Trophoblast cell (in vitro differentiated cells and primary cell): ENCODE results near the gene LRIG1.

Source experiments
- DNase-seq, 2 donors: peaks; one replicate each; pipeline ENCODE4 v3.0.0-alpha.2; 2016
- H2AFZ ChIP-seq: 2 replicates; pipeline ENCODE4 v1.6.1; 2013; ENCODE audit warnings: low read length, moderate library complexity, mild to moderate bottlenecking; ENCODE audit not compliant: insufficient read depth, poor library complexity
- H2AK5ac ChIP-seq: 2 replicates; pipeline ENCODE4 v1.6.1; 2013; ENCODE audit warnings: mild to moderate bottlenecking, low read length
- H2BK120ac ChIP-seq: 2 replicates; pipeline ENCODE4 v1.6.1; 2013; ENCODE audit warnings: low read length, mild to moderate bottlenecking, moderate library complexity; ENCODE audit not compliant: insufficient read depth, poor library complexity
- H2BK12ac ChIP-seq: 2 replicates; pipeline ENCODE4 v1.6.1; 2013; ENCODE audit warnings: mild to moderate bottlenecking, low read length, moderate library complexity
- H2BK5ac ChIP-seq: 2 replicates; pipeline ENCODE4 v1.6.1; 2013; ENCODE audit warnings: low read length, low read depth, moderate library complexity, mild to moderate bottlenecking; ENCODE audit not compliant: poor library complexity
- H3K14ac ChIP-seq: 2 replicates; pipeline ENCODE4 v1.6.1; 2013; ENCODE audit warnings: mild to moderate bottlenecking, low read length
- H3K18ac ChIP-seq: 2 replicates; pipeline ENCODE4 v1.6.1; 2013; ENCODE audit warnings: mild to moderate bottlenecking, low read length
- H3K23ac ChIP-seq: 2 replicates; pipeline ENCODE4 v1.6.1; 2013; ENCODE audit warnings: low read length
- H3K27ac ChIP-seq: 2 replicates; pipeline ENCODE4 v1.5.1; 2013; ENCODE audit warnings: low read depth, mild to moderate bottlenecking, inconsistent platforms, low read length, moderate library complexity
- H3K27me3 ChIP-seq: 2 replicates; pipeline ENCODE4 v1.6.1; 2013; ENCODE audit warnings: inconsistent platforms, mild to moderate bottlenecking, low read length, moderate library complexity; ENCODE audit not compliant: insufficient read depth
- H3K36me3 ChIP-seq, 2 experiments: 1 replicate in 1 of 2; 2 replicates in 1 of 2; pipeline ENCODE4 v1.6.1; 2013; ENCODE audit warnings: low read length in 2 of 2, mild to moderate bottlenecking in 2 of 2, moderate library complexity in 1 of 2; ENCODE audit not compliant: insufficient read depth in 2 of 2, control insufficient read depth in 1 of 2
- H3K4ac ChIP-seq: 2 replicates; pipeline ENCODE4 v1.6.1; 2013; ENCODE audit warnings: low read depth, mild to moderate bottlenecking, low read length, moderate library complexity
- H3K4me1 ChIP-seq, 2 experiments: 1 replicate in 1 of 2; 2 replicates in 1 of 2; pipeline ENCODE4 v1.6.1; 2013; ENCODE audit warnings: low read length in 2 of 2, mild to moderate bottlenecking in 2 of 2, moderate library complexity in 1 of 2; ENCODE audit not compliant: insufficient read depth in 2 of 2, control insufficient read depth in 1 of 2
- H3K4me2 ChIP-seq: 2 replicates; pipeline ENCODE4 v1.6.1; 2013; ENCODE audit warnings: inconsistent platforms, mild to moderate bottlenecking, low read length, moderate library complexity
- H3K4me3 ChIP-seq: 2 replicates; pipeline ENCODE4 v1.5.1; 2013; ENCODE audit warnings: mild to moderate bottlenecking, low read depth, low read length, inconsistent platforms
- H3K79me1 ChIP-seq: one replicate; pipeline ENCODE4 v1.6.1; 2013; ENCODE audit warnings: low read length
- H3K79me2 ChIP-seq: 2 replicates; pipeline ENCODE4 v1.6.1; 2013; ENCODE audit warnings: low read length, mild to moderate bottlenecking; ENCODE audit not compliant: control insufficient read depth, insufficient read depth, poor library complexity
- H3K9ac ChIP-seq: 2 replicates; pipeline ENCODE4 v1.6.1; 2013; ENCODE audit warnings: mild to moderate bottlenecking, low read length
- H3K9me3 ChIP-seq: 2 replicates; pipeline ENCODE4 v1.6.1; 2013; ENCODE audit warnings: low read depth, mild to moderate bottlenecking, control low read depth, inconsistent platforms, low read length; ENCODE audit not compliant: insufficient read depth
- H4K12ac ChIP-seq: 2 replicates; pipeline ENCODE4 v1.6.1; 2013; ENCODE audit warnings: low read depth, mild to moderate bottlenecking, low read length, moderate library complexity
- H4K8ac ChIP-seq: 2 replicates; pipeline ENCODE4 v1.6.1; 2013; ENCODE audit warnings: low read depth, mild to moderate bottlenecking, low read length, moderate library complexity
- H4K91ac ChIP-seq: one replicate; pipeline ENCODE4 v1.6.1; 2013; ENCODE audit warnings: low read depth, mild to moderate bottlenecking, low read length, moderate library complexity
- whole genome bisulfite sequencing: extraction: QIAGEN DNeasy Blood & Tissue Kit; methylation state at CpG from one replicate; pipeline ENCODE4 v1.1.7; 2013; ENCODE audit warnings: missing lambda C conversion rate; ENCODE audit not compliant: insufficient read length, insufficient coverage; ENCODE audit errors: extremely low coverage; 5-methylcytosine and 5-hydroxymethylcytosine counted together

LRIG1 gene

DNA sequence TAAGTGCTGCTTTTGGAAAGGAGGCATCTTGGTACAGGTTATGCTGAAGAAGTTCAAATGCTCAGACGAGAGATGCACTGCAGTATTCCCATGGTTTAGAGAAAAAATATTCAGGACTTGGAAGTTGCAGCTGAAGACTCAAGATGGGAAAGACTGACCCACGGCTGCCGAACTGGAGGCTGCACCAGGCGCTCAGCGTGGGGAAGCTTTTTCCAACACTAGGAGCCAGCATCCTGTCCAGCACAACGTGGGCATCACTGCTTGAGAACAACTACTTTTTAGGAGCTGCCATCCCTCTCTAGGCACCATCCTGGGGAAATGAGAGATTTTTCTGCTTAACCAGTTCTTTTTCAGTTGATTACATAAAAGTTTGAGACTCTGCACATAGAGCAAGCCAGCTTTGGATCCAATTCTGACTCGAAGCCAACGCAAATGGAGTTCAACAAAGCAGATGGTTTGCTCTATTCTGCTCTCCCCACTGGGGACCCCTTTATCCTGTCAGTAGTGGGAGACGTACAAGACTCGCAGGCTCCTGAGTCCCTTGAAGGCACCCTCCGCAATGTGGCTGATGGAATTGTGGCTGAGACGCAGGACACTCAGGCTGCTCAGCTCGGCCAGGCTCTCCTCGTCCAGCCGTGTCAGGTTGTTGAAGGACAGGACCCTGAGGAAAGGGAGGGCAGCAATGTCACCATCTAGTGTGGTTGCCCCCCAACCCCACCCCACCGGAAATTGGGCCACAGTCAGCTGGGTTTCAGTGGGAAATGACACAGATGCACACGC lies 93.8 kb downstream of the LRIG1 start:
- no CpG with 5 or more reads among the region's 17 CpGs for WGBS
- H2BK120ac ChIP-seq = no peak overlapping the region
- DNase-seq = no peak

DNA sequence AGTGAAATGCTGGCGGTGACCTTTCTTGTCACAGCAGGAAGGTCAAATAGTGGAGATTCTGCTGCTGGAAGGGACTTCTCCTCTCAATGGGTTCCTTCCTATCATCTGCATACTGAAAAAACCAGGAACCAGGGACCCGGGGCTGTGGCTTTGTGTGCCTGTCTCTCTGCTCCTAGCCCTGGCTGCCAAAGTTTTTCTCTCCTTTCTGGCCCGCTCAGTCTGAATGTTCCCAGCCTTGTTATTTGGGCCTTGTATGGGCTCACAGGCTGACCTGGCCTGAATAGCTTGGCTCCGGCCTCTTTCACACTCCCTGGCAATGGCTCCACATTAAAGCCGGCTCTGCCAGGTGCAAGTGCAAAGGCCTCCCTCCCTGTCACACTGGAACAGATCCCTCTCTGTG lies 94.7 kb downstream of the LRIG1 start:
- H3K79me2 ChIP-seq = no peaks in the 10 kb centered on the region
- no peak overlapping the region for H2BK5ac ChIP-seq
- no peaks in the 10 kb centered on the region for H3K79me1 ChIP-seq
- H3K4me3 ChIP-seq = no peak overlapping the region
- no peak overlapping the region for H3K27ac ChIP-seq
- no peak overlapping the region for H3K23ac ChIP-seq
- no peak overlapping the region for H3K4me2 ChIP-seq
- no peaks in the 10 kb centered on the region for H3K36me3 ChIP-seq
- H2BK12ac ChIP-seq = no peak overlapping the region
- no peak overlapping the region for H2AK5ac ChIP-seq
- H3K9ac ChIP-seq = no peak overlapping the region
- H3K4me1 ChIP-seq = peaks cover 4 to 6% of the 10 kb centered on the region in 2 experiments
- no peak overlapping the region for H4K91ac ChIP-seq
- H3K4ac ChIP-seq = no peak overlapping the region
- no peak overlapping the region for H4K8ac ChIP-seq
- no peaks in the 10 kb centered on the region for H3K9me3 ChIP-seq
- no peak overlapping the region for H3K14ac ChIP-seq
- no peaks in the 10 kb centered on the region for H3K27me3 ChIP-seq
- H3K18ac ChIP-seq = no peak overlapping the region
- no peak overlapping the region for H4K12ac ChIP-seq
- H2AFZ ChIP-seq = no peak overlapping the region
- no peak overlapping the region for H2BK120ac ChIP-seq
- no CpG with 5 or more reads among the region's 5 CpGs for WGBS
- DNase-seq = no peak

More for the DNA sequence above, 93.8 kb downstream of the LRIG1 start:
- no peak overlapping the region for H4K8ac ChIP-seq
- no peaks in the 10 kb centered on the region for H3K79me2 ChIP-seq
- no peak overlapping the region for H3K4me3 ChIP-seq
- no peak overlapping the region for H2BK12ac ChIP-seq
- no peak overlapping the region for H2AK5ac ChIP-seq
- H3K18ac ChIP-seq = no peak overlapping the region
- no peak overlapping the region for H3K4ac ChIP-seq
- H3K27me3 ChIP-seq = no peaks in the 10 kb centered on the region
- no peak overlapping the region for H3K9ac ChIP-seq
- H3K79me1 ChIP-seq = no peaks in the 10 kb centered on the region
- no peak overlapping the region for H3K14ac ChIP-seq
- H3K23ac ChIP-seq = no peak overlapping the region
- H4K91ac ChIP-seq = no peak overlapping the region
- no peaks in the 10 kb centered on the region for H3K36me3 ChIP-seq
- no peak overlapping the region for H3K27ac ChIP-seq
- no peak overlapping the region for H4K12ac ChIP-seq
- H3K4me2 ChIP-seq = no peak overlapping the region
- H3K4me1 ChIP-seq = peaks cover 4 to 6% of the 10 kb centered on the region in 2 experiments
- H3K9me3 ChIP-seq = no peaks in the 10 kb centered on the region
- H2BK5ac ChIP-seq = no peak overlapping the region
- H2AFZ ChIP-seq = no peak overlapping the region

- peaks cover 4% of the 10 kb centered on the region in 2 experiments for H3K4me1 ChIP-seq
- no peaks in the 10 kb centered on the region for H3K36me3 ChIP-seq
- no peak overlapping the region for H3K4ac ChIP-seq
- H3K18ac ChIP-seq = no peak overlapping the region
- H2BK5ac ChIP-seq = no peak overlapping the region
- no peaks in the 10 kb centered on the region for H3K9me3 ChIP-seq
- no peak overlapping the region for H2AFZ ChIP-seq
- no peak overlapping the region for H4K12ac ChIP-seq
- H3K79me2 ChIP-seq = no peaks in the 10 kb centered on the region
- no peak overlapping the region for H2BK12ac ChIP-seq
- no CpG with 5 or more reads among the region's 11 CpGs for WGBS
- no peak overlapping the region for H3K4me2 ChIP-seq
- H3K27me3 ChIP-seq = no peaks in the 10 kb centered on the region
- no peak overlapping the region for H3K27ac ChIP-seq
- no peak for DNase-seq
- no peak overlapping the region for H3K14ac ChIP-seq
- H4K91ac ChIP-seq = no peak overlapping the region
- H3K23ac ChIP-seq = no peak overlapping the region
- H3K4me3 ChIP-seq = no peak overlapping the region
- no peaks in the 10 kb centered on the region for H3K79me1 ChIP-seq
- no peak overlapping the region for H2AK5ac ChIP-seq
- no peak overlapping the region for H2BK120ac ChIP-seq
- H4K8ac ChIP-seq = no peak overlapping the region
- H3K9ac ChIP-seq = no peak overlapping the region
Observed at GRCh38 chr3:66405701-66406091, 95.1 kb downstream of the LRIG1 start.

- H3K79me1 ChIP-seq = no peaks in the 10 kb centered on the region
- no peak overlapping the region for H2AFZ ChIP-seq
Observed at GRCh38 chr3:66404903-66405700, 95.7 kb downstream of the LRIG1 start.

More at GRCh38 chr3:66404903-66405700, 95.7 kb downstream of the LRIG1 start:
- Histone ChIP-seq H3K9me3 (no peaks in the 10 kb centered on the region), H3K14ac (no peak overlapping the region), H2AK5ac (no peak overlapping the region), H3K79me2 (no peaks in the 10 kb centered on the region), H3K23ac (no peak overlapping the region), H3K36me3 (no peaks in the 10 kb centered on the region), H2BK12ac (no peak overlapping the region), H3K27me3 (no peaks in the 10 kb centered on the region), H3K4me1 (peaks cover 3 to 4% of the 10 kb centered on the region in 2 experiments), H3K18ac (no peak overlapping the region), H3K4ac (no peak overlapping the region), H4K91ac (no peak overlapping the region), H3K9ac (no peak overlapping the region), H4K12ac (no peak overlapping the region), H3K4me2 (no peak overlapping the region), H4K8ac (no peak overlapping the region), H2BK120ac (no peak overlapping the region), H3K4me3 (no peak overlapping the region), H2BK5ac (no peak overlapping the region), H3K27ac (no peak overlapping the region)
- WGBS = no CpG with 5 or more reads among the region's 32 CpGs
- DNase-seq = no peak
